GM12878 (cell line): ENCODE results near the gene ENAH. TPM values are rescaled to one million over a fixed set of nuclear protein-coding genes. Genes with fewer than 3 reads are reported as not detected.

ENCODE experiments used
- MYB ChIP-seq: fragments of 150-350 bp; IDR thresholded peaks from 2 replicates; pipeline ENCODE4 v1.6.1; 2014; ENCODE audit warnings: mild to moderate bottlenecking, low read depth, low read length, borderline replicate concordance
- PML ChIP-seq: IDR thresholded peaks from 2 replicates; pipeline ENCODE4 v1.6.1; 2012; ENCODE audit warnings: low read length, inconsistent platforms
- RAD21 ChIP-seq: IDR thresholded peaks from 2 replicates; pipeline ENCODE4 v1.6.1; 2011; ENCODE audit warnings: mild to moderate bottlenecking, low read depth, low read length, moderate library complexity; ENCODE audit not compliant: insufficient read depth
- TAF1 ChIP-seq: IDR thresholded peaks from 2 replicates; pipeline ENCODE4 v1.6.1; 2011; ENCODE audit warnings: mild to moderate bottlenecking, low read depth, low read length, borderline replicate concordance
- ZBED1 ChIP-seq: IDR thresholded peaks from 2 replicates; pipeline ENCODE4 v1.6.1; 2016; ENCODE audit warnings: borderline replicate concordance
- ZNF217 ChIP-seq: fragments of 450-650 bp; IDR thresholded peaks from 2 replicates; pipeline ENCODE4 v1.6.1; 2017; ENCODE audit warnings: antibody characterized with exemption, mild to moderate bottlenecking
- polyA plus RNA-seq, 11 experiments: library from polyadenylated mRNA; depleted of rRNA in 4 of 11; unstranded in 6 of 11; stranded (reverse) in 5 of 11; fragments of >200 nt; fragmentation: Nextera tagmentation in 4 of 11; fragmentation: Illumina TruSeq in 1 of 11; extraction: Ambion mirVana in 4 of 11; extraction: Trizol in 1 of 11; gene quantifications; 1 replicate in 1 of 11; 2 replicates in 10 of 11; pipeline versions ENCODE4 v1.2.1 to v1.2.3, GENCODE V29; 2011 to 2016; ENCODE audit warnings: inconsistent platforms in 2 of 11, missing spikeins in 2 of 11, low read depth in 1 of 11
- total RNA-seq, 4 experiments: library from RNA; depleted of rRNA in 3 of 4; stranded (reverse); fragments of >200 nt in 3 of 4; fragmentation: Illumina TruSeq in 1 of 4; extraction: Trizol in 1 of 4; gene quantifications; 2 replicates each; pipeline versions ENCODE4 v1.2.1 to v1.2.3, GENCODE V29; 2013 to 2021
- TF ChIP-seq, protein P1 (sequence below): fragments of 450-650 bp; formaldehyde crosslinking; IDR thresholded peaks from 2 replicates; pipeline ENCODE4 v1.4.0; 2020; ENCODE audit warnings: mild to moderate bottlenecking, moderate library complexity
- TF ChIP-seq, protein P2 (sequence below): fragments of 450-650 bp; IDR thresholded peaks from 2 replicates; pipeline ENCODE4 v1.6.1; 2017; ENCODE audit warnings: mild to moderate bottlenecking, low read depth, inconsistent platforms; ENCODE audit not compliant: poor library complexity, severe bottlenecking
- TF ChIP-seq, protein P3 (sequence below): fragments of 450-650 bp; IDR thresholded peaks from 2 replicates; pipeline ENCODE4 v1.6.1; 2017; ENCODE audit warnings: mild to moderate bottlenecking, moderate library complexity

Gene ENAH
- total and polyA plus RNA-seq, 10 of the 15 experiments (the other 5 are each of a cell fraction or from before 2014, with no cell fraction given), result under 0.01 to 0.62 (median 0.06) TPM; not detected in 5

DNA sequence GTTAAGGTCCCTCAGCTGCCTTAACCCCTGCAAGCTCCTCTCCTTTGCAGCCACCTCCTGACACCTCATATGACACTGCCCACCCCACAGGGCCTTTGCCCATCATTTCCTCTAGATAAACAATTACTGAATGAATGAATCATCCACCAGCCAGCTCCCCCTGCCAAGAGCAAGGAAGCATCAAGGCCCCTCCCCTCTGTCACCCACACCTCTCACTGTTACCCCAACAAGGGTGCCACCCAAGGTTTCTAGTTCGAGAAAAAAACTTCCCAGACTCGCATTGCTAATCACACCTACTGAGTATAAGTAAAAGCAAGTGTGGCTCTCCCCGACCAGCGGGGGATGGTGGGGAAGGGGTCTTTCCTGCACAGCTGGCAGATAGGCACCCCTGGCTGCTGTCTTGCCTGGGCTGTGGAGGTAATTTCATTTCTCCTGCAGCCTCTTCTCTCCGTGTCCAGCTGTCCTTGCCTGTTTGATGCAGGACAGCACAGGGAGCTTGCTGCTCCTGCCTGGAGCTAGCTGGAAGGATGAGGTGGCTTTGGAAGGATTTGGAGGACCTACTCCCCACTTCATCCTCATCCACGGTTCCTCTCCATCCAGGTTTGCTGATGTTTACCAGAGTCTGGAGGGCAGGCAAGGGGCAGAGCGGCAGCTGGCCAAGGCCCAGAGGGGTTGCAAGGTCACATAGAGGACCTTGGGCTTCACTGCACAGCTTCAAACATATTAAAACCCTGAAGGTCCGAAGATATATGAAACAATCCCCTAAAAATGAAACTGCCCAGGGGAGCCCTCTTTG lies 192.0 kb downstream of the ENAH start (continued):
- TF ChIP-seq, protein P1, sequence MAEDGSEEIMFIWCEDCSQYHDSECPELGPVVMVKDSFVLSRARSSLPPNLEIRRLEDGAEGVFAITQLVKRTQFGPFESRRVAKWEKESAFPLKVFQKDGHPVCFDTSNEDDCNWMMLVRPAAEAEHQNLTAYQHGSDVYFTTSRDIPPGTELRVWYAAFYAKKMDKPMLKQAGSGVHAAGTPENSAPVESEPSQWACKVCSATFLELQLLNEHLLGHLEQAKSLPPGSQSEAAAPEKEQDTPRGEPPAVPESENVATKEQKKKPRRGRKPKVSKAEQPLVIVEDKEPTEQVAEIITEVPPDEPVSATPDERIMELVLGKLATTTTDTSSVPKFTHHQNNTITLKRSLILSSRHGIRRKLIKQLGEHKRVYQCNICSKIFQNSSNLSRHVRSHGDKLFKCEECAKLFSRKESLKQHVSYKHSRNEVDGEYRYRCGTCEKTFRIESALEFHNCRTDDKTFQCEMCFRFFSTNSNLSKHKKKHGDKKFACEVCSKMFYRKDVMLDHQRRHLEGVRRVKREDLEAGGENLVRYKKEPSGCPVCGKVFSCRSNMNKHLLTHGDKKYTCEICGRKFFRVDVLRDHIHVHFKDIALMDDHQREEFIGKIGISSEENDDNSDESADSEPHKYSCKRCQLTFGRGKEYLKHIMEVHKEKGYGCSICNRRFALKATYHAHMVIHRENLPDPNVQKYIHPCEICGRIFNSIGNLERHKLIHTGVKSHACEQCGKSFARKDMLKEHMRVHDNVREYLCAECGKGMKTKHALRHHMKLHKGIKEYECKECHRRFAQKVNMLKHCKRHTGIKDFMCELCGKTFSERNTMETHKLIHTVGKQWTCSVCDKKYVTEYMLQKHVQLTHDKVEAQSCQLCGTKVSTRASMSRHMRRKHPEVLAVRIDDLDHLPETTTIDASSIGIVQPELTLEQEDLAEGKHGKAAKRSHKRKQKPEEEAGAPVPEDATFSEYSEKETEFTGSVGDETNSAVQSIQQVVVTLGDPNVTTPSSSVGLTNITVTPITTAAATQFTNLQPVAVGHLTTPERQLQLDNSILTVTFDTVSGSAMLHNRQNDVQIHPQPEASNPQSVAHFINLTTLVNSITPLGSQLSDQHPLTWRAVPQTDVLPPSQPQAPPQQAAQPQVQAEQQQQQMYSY, result no peak
- TF ChIP-seq TAF1, result no peak
- TF ChIP-seq ZBED1, result no peak
- TF ChIP-seq, protein P2, sequence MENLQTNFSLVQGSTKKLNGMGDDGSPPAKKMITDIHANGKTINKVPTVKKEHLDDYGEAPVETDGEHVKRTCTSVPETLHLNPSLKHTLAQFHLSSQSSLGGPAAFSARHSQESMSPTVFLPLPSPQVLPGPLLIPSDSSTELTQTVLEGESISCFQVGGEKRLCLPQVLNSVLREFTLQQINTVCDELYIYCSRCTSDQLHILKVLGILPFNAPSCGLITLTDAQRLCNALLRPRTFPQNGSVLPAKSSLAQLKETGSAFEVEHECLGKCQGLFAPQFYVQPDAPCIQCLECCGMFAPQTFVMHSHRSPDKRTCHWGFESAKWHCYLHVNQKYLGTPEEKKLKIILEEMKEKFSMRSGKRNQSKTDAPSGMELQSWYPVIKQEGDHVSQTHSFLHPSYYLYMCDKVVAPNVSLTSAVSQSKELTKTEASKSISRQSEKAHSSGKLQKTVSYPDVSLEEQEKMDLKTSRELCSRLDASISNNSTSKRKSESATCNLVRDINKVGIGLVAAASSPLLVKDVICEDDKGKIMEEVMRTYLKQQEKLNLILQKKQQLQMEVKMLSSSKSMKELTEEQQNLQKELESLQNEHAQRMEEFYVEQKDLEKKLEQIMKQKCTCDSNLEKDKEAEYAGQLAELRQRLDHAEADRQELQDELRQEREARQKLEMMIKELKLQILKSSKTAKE, result no peak
- TF ChIP-seq ZNF217, result no peak
- TF ChIP-seq, protein P3, sequence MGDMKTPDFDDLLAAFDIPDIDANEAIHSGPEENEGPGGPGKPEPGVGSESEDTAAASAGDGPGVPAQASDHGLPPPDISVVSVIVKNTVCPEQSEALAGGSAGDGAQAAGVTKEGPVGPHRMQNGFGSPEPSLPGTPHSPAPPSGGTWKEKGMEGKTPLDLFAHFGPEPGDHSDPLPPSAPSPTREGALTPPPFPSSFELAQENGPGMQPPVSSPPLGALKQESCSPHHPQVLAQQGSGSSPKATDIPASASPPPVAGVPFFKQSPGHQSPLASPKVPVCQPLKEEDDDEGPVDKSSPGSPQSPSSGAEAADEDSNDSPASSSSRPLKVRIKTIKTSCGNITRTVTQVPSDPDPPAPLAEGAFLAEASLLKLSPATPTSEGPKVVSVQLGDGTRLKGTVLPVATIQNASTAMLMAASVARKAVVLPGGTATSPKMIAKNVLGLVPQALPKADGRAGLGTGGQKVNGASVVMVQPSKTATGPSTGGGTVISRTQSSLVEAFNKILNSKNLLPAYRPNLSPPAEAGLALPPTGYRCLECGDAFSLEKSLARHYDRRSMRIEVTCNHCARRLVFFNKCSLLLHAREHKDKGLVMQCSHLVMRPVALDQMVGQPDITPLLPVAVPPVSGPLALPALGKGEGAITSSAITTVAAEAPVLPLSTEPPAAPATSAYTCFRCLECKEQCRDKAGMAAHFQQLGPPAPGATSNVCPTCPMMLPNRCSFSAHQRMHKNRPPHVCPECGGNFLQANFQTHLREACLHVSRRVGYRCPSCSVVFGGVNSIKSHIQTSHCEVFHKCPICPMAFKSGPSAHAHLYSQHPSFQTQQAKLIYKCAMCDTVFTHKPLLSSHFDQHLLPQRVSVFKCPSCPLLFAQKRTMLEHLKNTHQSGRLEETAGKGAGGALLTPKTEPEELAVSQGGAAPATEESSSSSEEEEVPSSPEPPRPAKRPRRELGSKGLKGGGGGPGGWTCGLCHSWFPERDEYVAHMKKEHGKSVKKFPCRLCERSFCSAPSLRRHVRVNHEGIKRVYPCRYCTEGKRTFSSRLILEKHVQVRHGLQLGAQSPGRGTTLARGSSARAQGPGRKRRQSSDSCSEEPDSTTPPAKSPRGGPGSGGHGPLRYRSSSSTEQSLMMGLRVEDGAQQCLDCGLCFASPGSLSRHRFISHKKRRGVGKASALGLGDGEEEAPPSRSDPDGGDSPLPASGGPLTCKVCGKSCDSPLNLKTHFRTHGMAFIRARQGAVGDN, result no peak
- no peak for TF ChIP-seq MYB
- TF ChIP-seq PML, result no peak
- no peak for TF ChIP-seq RAD21
- TF ChIP-seq, all 136 proteins: peak for 0
